ENCODE data around the gene PRDM1. TPM values are rescaled to one million over a fixed set of nuclear protein-coding genes. Genes with fewer than 3 reads are reported as not detected.

Gene PRDM1
- total and polyA plus RNA-seq, 5 donors from 2014 or later: 48.6 to 327 (median 70.0) TPM

DNA sequence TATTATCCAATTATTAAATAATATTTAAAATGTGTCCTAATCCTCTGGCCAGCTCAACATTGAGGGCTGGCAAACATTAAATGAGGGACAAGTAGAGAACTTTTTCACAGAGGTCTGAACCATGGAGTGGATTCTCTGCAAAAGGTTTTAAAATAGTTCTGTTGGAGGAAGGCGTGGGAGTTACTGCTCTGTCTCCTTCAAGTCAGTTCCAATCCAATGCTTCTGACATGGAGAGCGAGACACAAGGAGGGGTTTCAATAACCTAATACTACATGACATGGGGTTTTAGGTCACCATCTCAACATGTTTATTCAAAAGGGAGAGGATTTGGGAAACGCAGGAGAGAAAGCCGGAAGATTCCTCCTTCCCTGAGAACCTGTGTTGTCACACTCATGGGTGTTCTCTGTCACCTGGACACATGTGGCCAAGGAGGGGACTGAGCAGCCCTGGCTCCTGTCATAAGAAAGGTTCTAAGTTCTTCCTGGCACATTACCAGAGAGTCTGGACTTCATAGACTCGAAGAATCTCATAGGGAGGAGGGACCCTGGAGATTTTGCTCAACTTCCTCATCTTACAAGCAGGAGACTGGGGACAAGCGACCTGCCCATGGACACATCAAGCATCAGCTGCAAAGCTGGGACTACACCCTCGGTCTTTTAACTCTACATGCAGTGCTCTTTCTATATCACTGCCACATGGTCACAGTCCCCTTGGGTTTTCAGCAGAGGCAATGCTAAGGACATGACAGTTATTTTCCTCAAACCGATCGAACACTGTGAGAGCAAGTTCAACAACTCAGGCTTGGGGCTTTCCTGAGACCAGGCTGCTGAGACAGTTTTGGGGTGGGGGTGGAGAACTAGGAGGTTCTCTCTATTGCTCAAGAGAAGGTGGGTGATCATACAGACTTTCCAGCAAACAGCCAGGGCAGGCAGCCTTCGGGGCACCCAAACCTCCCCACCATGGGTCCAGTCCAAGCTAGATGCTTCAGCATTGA is 38.6 kb downstream of the PRDM1 start:
- Mint-ChIP-seq H3K9me3 (no peaks in the 10 kb centered on the region), H3K36me3 (no peaks in the 10 kb centered on the region), H3K4me3 (peak overlapping the region in 1 of 4 donors; percentile 44), H3K4me1 (peaks cover 0 to 31% (median 16%) of the 10 kb centered on the region in 4 donors), H3K27ac (peak overlapping the region in 1 of 3 donors; percentile 71), H3K27me3 (no peaks in the 10 kb centered on the region)
- no peak overlapping the region for H3K4me3 ChIP-seq (ENCODE audit: low read depth, low read length)
- H3K27ac ChIP-seq (ENCODE audit: insufficient read depth, low read length, poor library complexity, severe bottlenecking): no peak overlapping the region
- peaks cover 5% of the 10 kb centered on the region for H3K4me1 ChIP-seq (ENCODE audit: control insufficient read depth, insufficient read depth, low read length, poor library complexity, severe bottlenecking)
- no peak for DNase-seq
- H3K27me3 ChIP-seq (ENCODE audit: control insufficient read depth, insufficient read depth, low read length): no peaks in the 10 kb centered on the region
- H3K9me3 ChIP-seq (ENCODE audit: control insufficient read depth in 2 of 2, low read length in 2 of 2): no peaks in the 10 kb centered on the region
- no peaks in the 10 kb centered on the region for H3K36me3 ChIP-seq (ENCODE audit: control insufficient read depth, insufficient read depth, low read length)
- ATAC-seq (ENCODE audit: low read depth in 2 of 2): no peak

DNA sequence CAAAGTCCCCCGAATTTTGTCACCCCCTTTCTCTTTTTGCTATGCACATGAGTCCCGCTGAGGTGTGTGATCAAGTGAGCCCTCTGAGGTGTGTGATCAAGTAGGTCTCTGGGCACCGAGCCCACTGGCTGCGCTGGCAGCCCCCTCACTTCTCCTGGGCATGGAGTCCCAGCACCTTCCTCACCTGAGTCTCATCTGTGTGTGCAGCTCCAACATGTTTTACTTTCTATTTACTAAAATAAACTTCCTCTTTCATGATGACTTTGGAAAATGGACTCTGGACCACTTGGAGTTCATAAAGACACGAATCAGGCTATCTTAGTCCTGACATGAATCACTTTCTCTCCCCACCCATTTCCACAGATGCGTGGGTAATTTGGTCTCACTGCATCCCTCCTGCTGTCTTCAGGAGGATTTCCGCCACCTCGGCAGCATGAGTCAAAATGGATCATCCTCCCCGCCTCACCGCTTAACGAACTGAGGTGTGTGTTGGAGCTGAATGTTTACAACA is 39.8 kb downstream of the PRDM1 start:
- Histone ChIP-seq H3K4me3 (ENCODE audit: low read depth, low read length) (peak overlapping the region; percentile 66), H3K36me3 (ENCODE audit: control insufficient read depth, insufficient read depth, low read length) (no peaks in the 10 kb centered on the region), H3K27ac (ENCODE audit: insufficient read depth, low read length, poor library complexity, severe bottlenecking) (no peak overlapping the region), H3K27me3 (ENCODE audit: control insufficient read depth, insufficient read depth, low read length) (no peaks in the 10 kb centered on the region), H3K9me3 (ENCODE audit: control insufficient read depth in 2 of 2, low read length in 2 of 2) (no peaks in the 10 kb centered on the region), H3K4me1 (ENCODE audit: control insufficient read depth, insufficient read depth, low read length, poor library complexity, severe bottlenecking) (peaks cover 5% of the 10 kb centered on the region)
- no peaks in the 10 kb centered on the region for H3K9me3 Mint-ChIP-seq
- no peaks in the 10 kb centered on the region for H3K27me3 Mint-ChIP-seq
- peak overlapping the region; percentile 64 to 80 (median 77) for H3K27ac Mint-ChIP-seq
- DNase-seq (peak in 1 of 3 donors; percentile 54), ATAC-seq (ENCODE audit: low read depth in 2 of 2) (peak; percentile 47 to 55)
- peaks cover 0 to 33% (median 11%) of the 10 kb centered on the region in 4 donors for H3K4me1 Mint-ChIP-seq
- H3K36me3 Mint-ChIP-seq: no peaks in the 10 kb centered on the region
- H3K4me3 Mint-ChIP-seq: peak overlapping the region in 3 of 4 donors; percentile 47 to 83 (median 59)

DNA sequence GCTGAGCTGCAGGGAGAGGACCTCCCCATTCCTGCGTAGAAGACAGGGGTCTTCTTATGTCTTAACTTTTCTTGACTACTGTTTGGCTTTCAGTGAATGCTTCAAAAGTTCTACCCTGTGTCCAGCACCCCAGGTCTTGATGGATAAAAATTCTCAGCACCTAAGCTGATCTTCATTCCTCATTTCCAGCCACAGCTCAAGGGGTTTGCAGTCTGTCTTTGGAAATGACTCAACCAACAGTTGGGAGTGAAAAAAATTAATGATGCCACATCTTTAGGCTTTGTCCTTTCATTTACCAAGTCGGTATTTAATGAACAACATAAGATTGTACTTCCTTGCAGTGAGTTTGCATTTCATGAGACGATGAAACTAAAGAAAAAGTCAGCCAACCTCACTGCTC is 40.3 kb downstream of the PRDM1 start:
- H3K27me3 Mint-ChIP-seq: no peaks in the 10 kb centered on the region
- H3K4me3 ChIP-seq (ENCODE audit: low read depth, low read length): peak overlapping the region; percentile 66
- H3K27ac Mint-ChIP-seq: peak overlapping the region; percentile 64 to 80 (median 77)

DNA sequence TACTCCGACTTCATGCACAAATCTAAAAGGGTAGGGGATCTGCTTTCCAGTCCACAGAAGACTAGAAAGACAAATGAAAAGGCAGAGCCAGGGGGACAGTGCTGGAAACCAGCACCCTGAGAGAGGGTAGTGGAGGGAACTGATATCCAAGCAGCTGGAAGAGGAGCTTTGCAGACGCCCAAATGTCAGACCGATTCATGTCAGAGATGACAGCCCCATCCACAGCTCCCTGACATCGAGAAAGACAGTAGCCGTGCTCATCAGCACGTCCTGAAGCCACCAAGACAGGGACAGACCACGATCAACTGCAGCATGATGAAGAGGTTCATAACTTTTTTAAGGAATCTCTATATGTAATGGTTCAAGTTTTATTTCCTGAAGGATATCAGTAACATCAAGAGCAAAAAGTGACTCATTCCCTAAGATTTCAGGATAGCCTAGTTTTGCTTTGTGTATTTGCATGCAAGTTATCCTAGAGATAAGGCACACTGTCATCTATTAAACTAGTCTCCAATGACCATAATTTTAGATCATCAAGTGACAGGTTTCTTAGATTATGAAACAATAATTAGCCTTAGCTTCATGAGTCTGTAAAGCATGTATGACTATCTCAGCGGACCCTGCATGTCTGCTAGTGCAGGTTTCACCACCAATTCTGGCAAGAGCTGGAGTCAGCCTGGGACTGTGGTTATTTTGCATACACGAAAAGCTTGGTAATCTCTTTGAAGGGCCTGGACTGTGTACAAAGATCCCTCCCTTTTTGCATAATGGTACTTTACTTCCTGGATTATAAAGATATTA is 43.0 kb downstream of the PRDM1 start:
- H3K4me1 ChIP-seq (ENCODE audit: control insufficient read depth, insufficient read depth, low read length, poor library complexity, severe bottlenecking): peaks cover 5% of the 10 kb centered on the region
- H3K27ac Mint-ChIP-seq: no peak overlapping the region
- no peaks in the 10 kb centered on the region for H3K9me3 ChIP-seq (ENCODE audit: control insufficient read depth in 2 of 2, low read length in 2 of 2)
- peaks cover 0 to 30% (median 12%) of the 10 kb centered on the region in 4 donors for H3K4me1 Mint-ChIP-seq
- H3K27ac ChIP-seq (ENCODE audit: insufficient read depth, low read length, poor library complexity, severe bottlenecking): no peak overlapping the region
- no peak overlapping the region for H3K4me3 Mint-ChIP-seq
- no peaks in the 10 kb centered on the region for H3K36me3 Mint-ChIP-seq
- DNase-seq (no peak), ATAC-seq (ENCODE audit: low read depth in 2 of 2) (no peak)
- no peaks in the 10 kb centered on the region for H3K36me3 ChIP-seq (ENCODE audit: control insufficient read depth, insufficient read depth, low read length)
- no peaks in the 10 kb centered on the region for H3K27me3 ChIP-seq (ENCODE audit: control insufficient read depth, insufficient read depth, low read length)
- no peaks in the 10 kb centered on the region for H3K27me3 Mint-ChIP-seq
- no peak overlapping the region for H3K4me3 ChIP-seq (ENCODE audit: low read depth, low read length)
- H3K9me3 Mint-ChIP-seq: no peaks in the 10 kb centered on the region

More for the DNA sequence above, 40.3 kb downstream of the PRDM1 start:
- no peaks in the 10 kb centered on the region for H3K9me3 Mint-ChIP-seq
- DNase-seq: no peak
- peak overlapping the region in 3 of 4 donors; percentile 47 to 83 (median 59) for H3K4me3 Mint-ChIP-seq
- H3K4me1 Mint-ChIP-seq: peaks cover 0 to 33% (median 11%) of the 10 kb centered on the region in 4 donors
- H3K36me3 ChIP-seq (ENCODE audit: control insufficient read depth, insufficient read depth, low read length): no peaks in the 10 kb centered on the region
- no peak overlapping the region for H3K27ac ChIP-seq (ENCODE audit: insufficient read depth, low read length, poor library complexity, severe bottlenecking)
- no peaks in the 10 kb centered on the region for H3K36me3 Mint-ChIP-seq
- H3K9me3 ChIP-seq (ENCODE audit: control insufficient read depth in 2 of 2, low read length in 2 of 2): no peaks in the 10 kb centered on the region
- ATAC-seq (ENCODE audit: low read depth in 2 of 2): no peak
- H3K4me1 ChIP-seq (ENCODE audit: control insufficient read depth, insufficient read depth, low read length, poor library complexity, severe bottlenecking): peaks cover 5% of the 10 kb centered on the region
- H3K27me3 ChIP-seq (ENCODE audit: control insufficient read depth, insufficient read depth, low read length): no peaks in the 10 kb centered on the region

DNA sequence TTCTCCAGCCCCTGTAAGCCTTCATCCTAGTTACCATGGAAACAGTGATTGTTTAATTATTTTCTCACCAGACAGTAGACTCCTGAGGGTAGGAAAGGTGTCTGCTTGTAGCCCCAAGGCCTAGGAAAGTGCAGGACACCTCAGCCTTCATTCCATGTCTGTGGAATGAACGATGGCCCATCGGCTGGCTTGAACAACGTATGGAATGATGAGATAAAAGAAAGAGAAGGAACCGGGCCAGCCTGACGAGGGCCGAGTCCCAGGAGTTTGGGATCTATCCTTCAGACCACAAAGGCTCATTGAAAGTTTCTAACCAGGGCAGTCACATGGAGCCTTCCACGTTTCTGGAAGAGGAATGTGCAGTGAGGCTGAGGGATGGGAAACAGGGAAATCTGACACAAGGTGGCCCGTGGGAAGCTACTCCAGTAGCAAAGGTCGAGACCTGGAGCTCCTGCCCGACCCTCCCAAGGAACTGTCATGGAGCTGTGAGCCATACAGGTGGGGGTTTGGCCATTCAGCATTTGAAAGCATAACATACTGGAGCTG is 46.1 kb downstream of the PRDM1 start:
- Histone ChIP-seq H3K27ac (ENCODE audit: insufficient read depth, low read length, poor library complexity, severe bottlenecking) (no peak overlapping the region), H3K36me3 (ENCODE audit: control insufficient read depth, insufficient read depth, low read length) (no peaks in the 10 kb centered on the region), H3K27me3 (ENCODE audit: control insufficient read depth, insufficient read depth, low read length) (no peaks in the 10 kb centered on the region), H3K9me3 (ENCODE audit: control insufficient read depth in 2 of 2, low read length in 2 of 2) (no peaks in the 10 kb centered on the region), H3K4me1 (ENCODE audit: control insufficient read depth, insufficient read depth, low read length, poor library complexity, severe bottlenecking) (no peaks in the 10 kb centered on the region), H3K4me3 (ENCODE audit: low read depth, low read length) (no peak overlapping the region)
- peaks cover 0 to 17% (median 4%) of the 10 kb centered on the region in 4 donors for H3K4me1 Mint-ChIP-seq
- DNase-seq: no peak
- H3K9me3 Mint-ChIP-seq: no peaks in the 10 kb centered on the region
- H3K27me3 Mint-ChIP-seq: no peaks in the 10 kb centered on the region
- peak overlapping the region in 2 of 3 donors; percentile 56 to 63 for H3K27ac Mint-ChIP-seq
- no peak for ATAC-seq (ENCODE audit: low read depth in 2 of 2)
- H3K36me3 Mint-ChIP-seq: no peaks in the 10 kb centered on the region
- H3K4me3 Mint-ChIP-seq: no peak overlapping the region

DNA sequence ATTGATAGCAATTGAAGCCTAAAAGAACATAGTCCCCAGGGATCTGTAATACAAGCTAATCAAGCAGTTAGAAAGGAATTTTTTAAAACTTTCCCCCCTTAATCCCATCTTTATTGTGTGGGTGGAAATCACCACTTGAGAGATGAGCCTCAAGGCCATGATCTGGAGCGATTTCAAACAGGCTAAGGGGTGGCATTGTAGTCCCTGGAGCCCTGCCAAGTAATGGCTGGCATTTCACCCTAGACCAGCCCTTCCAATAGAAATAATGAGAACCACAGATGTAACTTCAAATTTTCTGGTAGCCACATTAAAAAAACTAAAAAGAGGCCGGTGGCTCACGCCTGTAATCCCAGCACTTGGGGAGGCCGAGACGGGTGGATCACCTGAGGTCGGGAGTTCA is 46.9 kb downstream of the PRDM1 start:
- H3K4me1 Mint-ChIP-seq: peaks cover 0 to 20% (median 5%) of the 10 kb centered on the region in 4 donors
- H3K27ac Mint-ChIP-seq: no peak overlapping the region
- H3K9me3 ChIP-seq (ENCODE audit: control insufficient read depth in 2 of 2, low read length in 2 of 2): no peaks in the 10 kb centered on the region
- no peaks in the 10 kb centered on the region for H3K36me3 Mint-ChIP-seq
- H3K4me1 ChIP-seq (ENCODE audit: control insufficient read depth, insufficient read depth, low read length, poor library complexity, severe bottlenecking): no peaks in the 10 kb centered on the region
- no peaks in the 10 kb centered on the region for H3K27me3 Mint-ChIP-seq
- DNase-seq (no peak), ATAC-seq (ENCODE audit: low read depth in 2 of 2) (no peak)
- H3K36me3 ChIP-seq (ENCODE audit: control insufficient read depth, insufficient read depth, low read length): no peaks in the 10 kb centered on the region
- no peaks in the 10 kb centered on the region for H3K27me3 ChIP-seq (ENCODE audit: control insufficient read depth, insufficient read depth, low read length)
- H3K4me3 Mint-ChIP-seq: no peak overlapping the region
- no peaks in the 10 kb centered on the region for H3K9me3 Mint-ChIP-seq
- H3K4me3 ChIP-seq (ENCODE audit: low read depth, low read length): no peak overlapping the region
- H3K27ac ChIP-seq (ENCODE audit: insufficient read depth, low read length, poor library complexity, severe bottlenecking): no peak overlapping the region

DNA sequence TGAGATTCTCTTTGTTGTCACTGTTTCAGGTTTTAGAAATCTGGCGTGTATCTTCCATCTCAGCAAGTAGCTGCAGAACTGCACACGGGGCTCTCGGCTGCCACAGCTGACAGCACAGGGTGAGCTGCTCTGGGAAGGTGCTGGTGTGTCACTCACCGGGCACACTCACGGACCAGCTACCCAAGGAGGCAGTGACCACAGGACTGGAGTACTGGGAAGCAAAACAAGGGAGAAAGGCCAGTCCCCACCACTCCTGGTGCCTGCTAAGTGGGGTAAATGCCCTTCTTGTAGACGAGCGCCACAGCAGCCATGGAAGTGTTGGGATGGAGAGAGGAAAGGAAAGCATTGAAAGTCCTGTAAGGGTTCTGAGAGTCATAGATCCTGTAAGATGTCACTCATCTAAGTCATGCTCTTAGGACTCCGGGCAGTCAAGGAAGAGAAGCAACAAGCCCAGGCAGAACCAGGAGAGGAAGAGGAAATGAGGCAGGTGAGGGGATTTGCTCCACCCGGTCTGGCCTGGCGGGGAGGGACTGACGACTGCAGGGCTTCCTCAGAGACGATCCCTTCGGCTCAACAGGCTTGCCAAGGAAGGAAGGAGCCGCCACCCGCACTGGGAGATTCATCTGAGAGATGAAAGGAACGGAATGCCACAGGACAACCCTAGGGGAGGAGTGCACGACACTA is 48.1 kb downstream of the PRDM1 start:
- H3K4me1 Mint-ChIP-seq: peaks cover 0 to 16% (median 5%) of the 10 kb centered on the region in 4 donors
- Histone ChIP-seq H3K27me3 (ENCODE audit: control insufficient read depth, insufficient read depth, low read length) (no peaks in the 10 kb centered on the region), H3K4me3 (ENCODE audit: low read depth, low read length) (no peak overlapping the region), H3K36me3 (ENCODE audit: control insufficient read depth, insufficient read depth, low read length) (no peaks in the 10 kb centered on the region), H3K9me3 (ENCODE audit: control insufficient read depth in 2 of 2, low read length in 2 of 2) (no peaks in the 10 kb centered on the region), H3K27ac (ENCODE audit: insufficient read depth, low read length, poor library complexity, severe bottlenecking) (no peak overlapping the region), H3K4me1 (ENCODE audit: control insufficient read depth, insufficient read depth, low read length, poor library complexity, severe bottlenecking) (no peaks in the 10 kb centered on the region)
- no peak overlapping the region for H3K27ac Mint-ChIP-seq
- no peaks in the 10 kb centered on the region for H3K9me3 Mint-ChIP-seq
- H3K27me3 Mint-ChIP-seq: no peaks in the 10 kb centered on the region
- H3K4me3 Mint-ChIP-seq: no peak overlapping the region
- no peak for DNase-seq
- no peak for ATAC-seq (ENCODE audit: low read depth in 2 of 2)
- H3K36me3 Mint-ChIP-seq: no peaks in the 10 kb centered on the region

Measured in CD4-positive, CD25-positive, alpha-beta regulatory T cell (primary cell).